Endothelial cell (in vitro differentiated cells): ENCODE data around the gene GFOD2. TPM values are rescaled to one million over a fixed set of nuclear protein-coding genes. Genes with fewer than 3 reads are reported as not detected.

ENCODE experiments used
- DNase-seq: peaks from one replicate; pipeline ENCODE4 v3.0.0; 2021; ENCODE audit warnings: low spot score
- H3K27ac Mint-ChIP-seq: one replicate; pipeline ENCODE4 v1.8.0; 2021; ENCODE audit warnings: mixed read lengths, inconsistent platforms; ENCODE audit not compliant: unreplicated experiment
- H3K27me3 Mint-ChIP-seq: one replicate; pipeline ENCODE4 v1.8.0; 2021; ENCODE audit warnings: mild to moderate bottlenecking, moderate library complexity, mixed read lengths, inconsistent platforms; ENCODE audit not compliant: unreplicated experiment
- H3K36me3 Mint-ChIP-seq: one replicate; pipeline ENCODE4 v1.8.0; 2021; ENCODE audit warnings: mild to moderate bottlenecking, low read depth, mixed read lengths, inconsistent platforms; ENCODE audit not compliant: unreplicated experiment
- H3K4me1 Mint-ChIP-seq: one replicate; pipeline ENCODE4 v1.8.0; 2021; ENCODE audit warnings: mild to moderate bottlenecking, mixed read lengths, inconsistent platforms; ENCODE audit not compliant: unreplicated experiment
- H3K4me3 Mint-ChIP-seq: one replicate; pipeline ENCODE4 v1.8.0; 2021; ENCODE audit warnings: mild to moderate bottlenecking, mixed read lengths, inconsistent platforms; ENCODE audit not compliant: unreplicated experiment
- H3K9me3 Mint-ChIP-seq: one replicate; pipeline ENCODE4 v1.8.0; 2021; ENCODE audit warnings: mixed read lengths, inconsistent platforms; ENCODE audit not compliant: unreplicated experiment
- total RNA-seq: library from RNA; stranded (reverse); fragmentation: NEBNext Ultra II Directional; extraction: Animal tissue kit (Norgen Biotek cat#: 25700); gene quantifications from one replicate; pipeline ENCODE4 v1.2.1, GENCODE V29; 2021; ENCODE audit not compliant: unreplicated experiment
- TF ChIP-seq, protein P1 (sequence below): fragments of 200-600 bp; sonication (generic); IDR thresholded peaks from one replicate; pipeline ENCODE4 v1.5.0; 2021; ENCODE audit warnings: antibody characterized with exemption; ENCODE audit not compliant: unreplicated experiment

GFOD2 gene
- total RNA-seq, 1 donor from 2014 or later: 44.2 TPM

DNA sequence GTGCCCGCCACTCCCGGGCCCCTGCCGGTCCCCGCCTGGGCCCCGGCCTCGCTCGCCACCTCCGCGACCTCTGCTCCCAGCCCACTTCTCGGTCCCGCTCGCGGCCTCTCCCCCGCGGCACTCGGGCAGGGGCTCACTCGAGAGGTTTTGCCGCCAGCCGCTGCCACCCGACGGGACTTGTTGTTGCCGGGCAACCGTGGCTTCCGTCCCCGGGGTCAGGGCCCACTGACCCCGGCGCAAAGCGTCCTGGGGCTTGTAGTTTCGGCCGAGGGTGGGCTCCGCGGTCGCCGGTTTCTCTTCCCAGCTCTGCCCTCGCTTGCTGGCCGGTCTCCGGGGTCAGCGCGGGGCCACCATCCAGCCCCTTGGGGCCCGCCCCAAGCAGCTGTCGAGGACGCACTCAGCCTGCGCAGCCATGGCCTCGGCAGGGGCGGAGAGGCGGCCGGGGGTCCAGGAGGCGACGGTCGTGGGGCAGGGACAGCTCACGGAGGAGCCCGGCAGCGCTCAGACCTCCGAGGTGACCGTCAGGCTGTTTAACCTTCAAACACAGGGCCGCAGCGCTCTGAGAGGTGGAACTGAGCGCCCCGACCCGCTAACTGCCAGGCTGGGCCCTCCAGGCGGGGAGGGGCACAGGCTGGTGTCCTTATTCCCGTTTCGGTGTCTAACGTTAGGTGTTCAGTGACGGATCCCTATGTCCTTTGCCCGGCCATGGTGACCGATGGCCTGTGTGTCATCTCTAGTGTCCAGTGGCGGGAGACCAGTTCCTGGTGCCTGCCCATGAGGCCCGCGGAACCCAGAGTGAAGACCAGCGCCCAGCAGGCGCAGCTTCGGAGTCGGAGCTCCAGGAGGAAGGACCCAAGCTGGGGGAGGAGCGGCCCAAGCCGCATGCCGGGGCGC, 52.3 kb downstream of the GFOD2 start, which contains the start of the genes C16orf86 and ENKD1:
Gene C16orf86, plus strand, starts transcription at position 256 of the 894 bp plus-strand sequence. Its CDS starts 157 bp downstream, at position 413.
Gene ENKD1, minus strand, starts transcription at position 192 of the 894 bp plus-strand sequence. CDS start 308 bp downstream, outside the sequence.
- peaks cover 11% of the 10 kb centered on the region for H3K36me3 Mint-ChIP-seq
- peak; percentile 87 for DNase-seq
- H3K27me3 Mint-ChIP-seq: peaks cover 22% of the 10 kb centered on the region
- H3K4me3 Mint-ChIP-seq: peak within 1 kb of the TSS; percentile 86
- TF ChIP-seq, protein P1, sequence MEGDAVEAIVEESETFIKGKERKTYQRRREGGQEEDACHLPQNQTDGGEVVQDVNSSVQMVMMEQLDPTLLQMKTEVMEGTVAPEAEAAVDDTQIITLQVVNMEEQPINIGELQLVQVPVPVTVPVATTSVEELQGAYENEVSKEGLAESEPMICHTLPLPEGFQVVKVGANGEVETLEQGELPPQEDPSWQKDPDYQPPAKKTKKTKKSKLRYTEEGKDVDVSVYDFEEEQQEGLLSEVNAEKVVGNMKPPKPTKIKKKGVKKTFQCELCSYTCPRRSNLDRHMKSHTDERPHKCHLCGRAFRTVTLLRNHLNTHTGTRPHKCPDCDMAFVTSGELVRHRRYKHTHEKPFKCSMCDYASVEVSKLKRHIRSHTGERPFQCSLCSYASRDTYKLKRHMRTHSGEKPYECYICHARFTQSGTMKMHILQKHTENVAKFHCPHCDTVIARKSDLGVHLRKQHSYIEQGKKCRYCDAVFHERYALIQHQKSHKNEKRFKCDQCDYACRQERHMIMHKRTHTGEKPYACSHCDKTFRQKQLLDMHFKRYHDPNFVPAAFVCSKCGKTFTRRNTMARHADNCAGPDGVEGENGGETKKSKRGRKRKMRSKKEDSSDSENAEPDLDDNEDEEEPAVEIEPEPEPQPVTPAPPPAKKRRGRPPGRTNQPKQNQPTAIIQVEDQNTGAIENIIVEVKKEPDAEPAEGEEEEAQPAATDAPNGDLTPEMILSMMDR: no peak
- peaks cover 17% of the 10 kb centered on the region for H3K4me1 Mint-ChIP-seq
- no peak within 1 kb of the TSS for H3K27ac Mint-ChIP-seq
- H3K9me3 Mint-ChIP-seq: no peaks in the 10 kb centered on the region

DNA sequence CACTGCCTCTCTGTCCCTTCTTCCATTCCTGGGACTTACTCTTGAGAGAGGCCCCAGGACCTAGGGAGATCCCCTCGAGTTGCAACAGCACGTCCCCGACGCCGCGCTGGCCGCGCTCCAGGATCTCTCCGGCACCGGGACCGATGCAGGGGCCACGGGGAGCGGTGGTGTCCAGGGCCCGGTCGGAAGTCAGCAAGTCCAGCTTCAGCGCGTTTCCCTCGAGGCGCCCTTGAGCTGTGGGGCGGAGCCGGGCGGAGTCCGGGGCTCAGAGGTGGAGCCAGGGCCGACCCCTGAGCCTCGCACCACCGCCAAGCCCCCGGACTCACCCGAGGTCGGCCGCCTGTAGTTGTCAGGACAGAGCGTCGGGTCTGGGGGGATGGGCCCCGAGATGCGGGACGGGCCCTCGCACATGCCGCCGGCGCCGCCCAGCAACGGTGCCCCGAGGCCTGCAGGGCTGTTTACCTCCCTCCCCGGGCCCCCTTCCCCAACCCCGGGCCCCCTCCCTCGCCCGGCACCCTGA, 53.0 kb downstream of the GFOD2 start:
- TF ChIP-seq, protein P1: no peak
- Mint-ChIP-seq H3K4me1 (peaks cover 16% of the 10 kb centered on the region), H3K27me3 (peaks cover 23% of the 10 kb centered on the region), H3K4me3 (no peak overlapping the region), H3K9me3 (no peaks in the 10 kb centered on the region), H3K27ac (no peak overlapping the region), H3K36me3 (peaks cover 11% of the 10 kb centered on the region)
- peak; percentile 49 for DNase-seq

DNA sequence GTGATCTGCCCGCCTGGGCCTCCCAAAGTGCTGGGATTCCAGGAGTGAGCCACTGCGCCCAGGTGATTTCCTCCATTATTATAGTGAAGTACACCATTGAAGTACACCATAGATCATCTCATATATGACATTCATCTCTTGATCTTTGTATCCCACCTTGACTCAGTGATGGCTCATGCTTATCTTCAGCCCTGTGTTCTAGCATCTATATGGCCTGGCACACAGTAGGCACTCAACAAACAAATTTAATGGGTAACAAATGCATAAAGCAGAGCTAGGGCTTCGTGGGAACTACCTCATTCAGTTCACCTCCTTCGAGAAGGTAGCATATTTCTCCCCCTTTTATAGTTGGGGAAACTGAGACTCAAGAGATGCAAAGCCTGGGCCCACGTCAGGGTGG, 53.5 kb downstream of the GFOD2 start:
- Mint-ChIP-seq H3K4me1 (peaks cover 11% of the 10 kb centered on the region), H3K36me3 (peaks cover 11% of the 10 kb centered on the region), H3K27ac (no peak overlapping the region), H3K4me3 (peak overlapping the region; percentile 67), H3K9me3 (no peaks in the 10 kb centered on the region), H3K27me3 (peaks cover 20% of the 10 kb centered on the region)
- TF ChIP-seq, protein P1: no peak
- no peak for DNase-seq

DNA sequence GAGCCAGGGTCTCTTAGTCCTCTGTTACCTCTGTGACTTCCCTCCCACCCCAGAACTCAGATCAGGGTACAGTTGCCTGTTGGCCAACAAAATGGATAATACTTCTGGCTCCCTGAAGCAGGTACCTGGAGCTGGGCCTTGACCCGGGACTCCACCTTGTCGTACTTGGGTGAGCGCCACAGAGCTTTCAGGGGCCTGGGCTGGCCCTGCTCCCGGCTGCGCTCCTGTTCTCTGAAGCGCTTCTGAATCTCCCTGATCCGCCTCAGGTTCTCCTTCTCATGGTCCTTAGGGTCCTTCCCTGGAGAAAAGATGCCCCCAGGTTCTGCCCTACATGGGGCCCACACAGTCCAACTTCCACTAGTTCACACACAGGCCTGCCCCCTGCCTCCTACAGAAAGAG, 54.2 kb downstream of the GFOD2 start:
- H3K4me1 Mint-ChIP-seq: peaks cover 9% of the 10 kb centered on the region
- TF ChIP-seq, protein P1: no peak
- H3K36me3 Mint-ChIP-seq: peaks cover 11% of the 10 kb centered on the region
- DNase-seq: no peak
- H3K4me3 Mint-ChIP-seq: peak overlapping the region; percentile 77
- peaks cover 23% of the 10 kb centered on the region for H3K27me3 Mint-ChIP-seq
- peak overlapping the region; percentile 64 for H3K27ac Mint-ChIP-seq
- no peaks in the 10 kb centered on the region for H3K9me3 Mint-ChIP-seq

DNA sequence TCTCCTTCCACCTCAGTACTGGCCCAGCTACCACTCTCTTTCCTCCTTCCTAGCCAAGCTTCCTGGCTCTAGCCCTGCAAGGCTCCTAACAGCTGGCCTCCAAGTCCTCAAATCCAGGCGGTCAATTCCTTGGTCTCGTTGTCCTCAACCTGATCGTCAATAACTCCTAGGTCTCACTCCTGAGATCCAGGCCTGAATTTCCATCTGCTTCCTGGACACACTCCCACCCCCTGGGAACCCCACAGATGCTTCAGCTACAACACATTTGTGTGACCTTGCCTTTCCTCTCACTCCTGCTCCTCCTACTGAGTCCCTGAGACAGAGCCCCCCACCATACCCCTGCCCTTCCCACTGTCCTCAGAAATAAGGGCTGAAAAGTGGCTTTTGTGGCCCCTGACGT, 54.9 kb downstream of the GFOD2 start:
- Mint-ChIP-seq H3K27ac (no peak overlapping the region), H3K4me1 (peaks cover 8% of the 10 kb centered on the region), H3K36me3 (peaks cover 11% of the 10 kb centered on the region), H3K27me3 (peaks cover 18% of the 10 kb centered on the region), H3K9me3 (no peaks in the 10 kb centered on the region), H3K4me3 (peak overlapping the region; percentile 79)
- TF ChIP-seq, protein P1: no peak
- DNase-seq: no peak
